ENCODE measurements around the gene NPM1. TPM values are rescaled to one million over a fixed set of nuclear protein-coding genes. Genes with fewer than 3 reads are reported as not detected.

NPM1 gene
- total RNA-seq, 1 donor from 2014 or later, result 342 TPM

DNA sequence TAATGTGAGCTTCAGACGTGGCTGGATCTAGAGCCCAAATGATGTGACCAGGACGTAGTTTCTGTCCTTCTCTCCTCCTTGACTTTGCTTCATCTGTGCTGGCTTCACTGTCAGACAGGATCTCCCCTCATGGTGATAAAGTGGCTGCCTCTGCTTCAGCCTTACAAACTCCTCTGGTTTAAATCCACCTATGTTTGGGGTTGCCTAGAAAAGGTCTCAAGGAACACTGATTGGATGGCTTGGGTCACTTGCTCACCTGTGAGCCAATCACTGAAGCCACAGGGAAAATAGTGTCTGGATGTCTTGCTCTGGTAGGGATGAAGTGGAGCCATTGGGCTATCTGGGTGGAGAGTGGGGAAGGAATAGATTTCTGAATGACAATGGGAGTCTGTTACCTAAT, 67.9 kb downstream of the NPM1 start:
- intact Hi-C loops (cut with DNase I), result no loop called here
- ATAC-seq (ENCODE audit: poor library complexity) (no peak), DNase-seq (no peak)

- DNase-seq (no peak), ATAC-seq (ENCODE audit: poor library complexity) (no peak)
- intact Hi-C loops (cut with DNase I), result no loop called here
These were observed 69.7 kb downstream of the NPM1 start for GRCh38 chr5:171457208-171457981.

GRCh38 chr5:171459839-171460238, 72.2 kb downstream of the NPM1 start:
- peak; percentile 31 for ATAC-seq (ENCODE audit: poor library complexity)
- intact Hi-C loops (cut with DNase I), result no loop called here

More at GRCh38 chr5:171459839-171460238, 72.2 kb downstream of the NPM1 start:
- no peak for DNase-seq

Small RNAs within 50 kb of the gene (microRNA-seq; reads per million reads assigned to microRNA genes)
- gene MIR3912, result 3.9 reads per million, percentile 7 among the genes with 10 or more reads in this experiment

Other genes starting within 250 kb of the NPM1 start
- gene TLX3, start 78.6 kb upstream of the NPM1 start, total RNA-seq, result not detected
- 5.8 TPM for gene FGF18, start 31.8 kb downstream of the NPM1 start, total RNA-seq